T-helper 1 cell treated with Interleukin-12 subunit alpha and Interleukin-12 subunit beta and Interleukin-4 antibody, amounts not matched to agents 30 μg/mL and 1 μg/mL, for 36 hours (primary cell): Measurements from ENCODE around the gene ERVFRD-1.

Source experiments
- H3K27ac Mint-ChIP-seq: one replicate; pipeline ENCODE4 v1.8.0; 2021; ENCODE audit warnings: mild to moderate bottlenecking, mixed read lengths
- H3K27me3 Mint-ChIP-seq: one replicate; pipeline ENCODE4 v1.8.0; 2021; ENCODE audit warnings: low read depth, mixed read lengths
- H3K36me3 Mint-ChIP-seq: one replicate; pipeline ENCODE4 v1.8.0; 2021; ENCODE audit warnings: low read depth, mixed read lengths
- H3K4me1 Mint-ChIP-seq: one replicate; pipeline ENCODE4 v1.8.0; 2021; ENCODE audit warnings: low read depth, mixed read lengths
- H3K4me3 Mint-ChIP-seq: one replicate; pipeline ENCODE4 v1.8.0; 2021; ENCODE audit warnings: mild to moderate bottlenecking, moderate library complexity, mixed read lengths
- H3K9me3 Mint-ChIP-seq: one replicate; pipeline ENCODE4 v1.8.0; 2021; ENCODE audit warnings: mixed read lengths

ERVFRD-1 gene, protein sequence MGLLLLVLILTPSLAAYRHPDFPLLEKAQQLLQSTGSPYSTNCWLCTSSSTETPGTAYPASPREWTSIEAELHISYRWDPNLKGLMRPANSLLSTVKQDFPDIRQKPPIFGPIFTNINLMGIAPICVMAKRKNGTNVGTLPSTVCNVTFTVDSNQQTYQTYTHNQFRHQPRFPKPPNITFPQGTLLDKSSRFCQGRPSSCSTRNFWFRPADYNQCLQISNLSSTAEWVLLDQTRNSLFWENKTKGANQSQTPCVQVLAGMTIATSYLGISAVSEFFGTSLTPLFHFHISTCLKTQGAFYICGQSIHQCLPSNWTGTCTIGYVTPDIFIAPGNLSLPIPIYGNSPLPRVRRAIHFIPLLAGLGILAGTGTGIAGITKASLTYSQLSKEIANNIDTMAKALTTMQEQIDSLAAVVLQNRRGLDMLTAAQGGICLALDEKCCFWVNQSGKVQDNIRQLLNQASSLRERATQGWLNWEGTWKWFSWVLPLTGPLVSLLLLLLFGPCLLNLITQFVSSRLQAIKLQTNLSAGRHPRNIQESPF

DNA sequence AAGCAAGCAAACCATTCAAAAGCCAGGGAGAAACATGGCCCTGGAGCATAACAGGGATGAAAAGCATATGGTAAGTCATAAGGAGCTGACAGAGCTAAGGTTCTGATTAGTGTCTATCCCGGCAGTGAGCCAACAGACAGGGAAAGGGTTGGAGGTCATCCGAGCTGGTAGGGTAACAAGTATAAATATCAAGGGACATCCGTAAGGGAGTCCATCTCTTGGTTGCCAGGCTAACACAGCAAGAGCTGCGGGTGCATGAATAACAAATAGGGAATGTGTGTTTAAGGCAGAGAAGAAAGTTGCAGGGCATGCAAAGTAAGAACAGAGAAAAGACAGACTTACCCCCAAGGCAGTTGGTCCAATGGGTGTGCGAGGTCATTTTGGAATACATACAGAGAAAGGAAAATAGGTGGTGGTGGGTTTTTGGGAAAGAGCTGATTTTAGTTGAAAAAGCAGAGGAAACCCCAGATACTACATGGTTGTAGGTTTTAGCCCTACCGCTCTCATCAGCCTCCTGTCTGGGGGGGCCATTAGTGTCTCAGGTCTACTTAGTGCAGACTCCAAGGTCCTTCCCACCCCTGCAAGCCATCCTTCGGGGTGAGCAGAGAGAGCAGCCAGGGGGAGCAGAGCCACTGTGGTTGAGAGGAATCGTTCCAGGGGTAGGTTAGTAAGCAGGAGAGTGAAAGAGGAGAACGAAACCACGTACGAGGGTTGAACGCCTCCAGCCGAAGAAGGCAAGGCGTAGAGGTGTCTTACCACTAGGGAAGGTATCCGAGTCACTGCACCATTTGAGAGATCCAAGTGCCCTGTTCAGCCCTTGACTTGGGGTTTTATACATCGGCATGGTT is at the start of gene ERVFRD-1:
ERVFRD-1 (minus strand) TSS at position 805 of the 848 bp plus-strand sequence. CDS start 6,415 bp downstream, outside the sequence.
- H3K9me3 Mint-ChIP-seq, result no peaks in the 10 kb centered on the region
- peaks cover 4% of the 10 kb centered on the region for H3K36me3 Mint-ChIP-seq
- no peaks in the 10 kb centered on the region for H3K27me3 Mint-ChIP-seq
- peaks cover 20% of the 10 kb centered on the region for H3K4me1 Mint-ChIP-seq
- peak within 1 kb of the TSS; percentile 58 for H3K4me3 Mint-ChIP-seq
- peak within 1 kb of the TSS; percentile 12 for H3K27ac Mint-ChIP-seq

DNA sequence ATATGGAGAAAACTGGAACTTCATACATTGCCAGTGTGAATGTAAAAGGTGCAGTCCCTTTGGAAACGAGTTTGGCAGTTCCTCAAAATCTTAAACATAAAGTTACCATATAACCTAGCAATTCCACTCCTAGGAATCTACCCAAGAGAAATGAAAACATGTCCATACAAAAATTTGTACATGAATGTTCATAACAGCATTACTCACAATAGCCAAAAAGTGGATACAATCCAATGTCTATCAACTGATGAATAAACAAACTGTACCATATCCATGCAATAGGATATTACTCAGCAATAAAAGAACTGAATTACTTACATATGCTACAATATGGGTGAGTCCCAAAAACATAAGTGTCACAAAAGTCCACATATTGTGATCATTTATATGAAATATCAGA is 48.7 kb upstream of the ERVFRD-1 start:
- Mint-ChIP-seq H3K36me3 (no peaks in the 10 kb centered on the region), H3K4me1 (peaks cover 18% of the 10 kb centered on the region), H3K27ac (no peak overlapping the region), H3K4me3 (no peak overlapping the region), H3K27me3 (peaks cover 17% of the 10 kb centered on the region), H3K9me3 (no peaks in the 10 kb centered on the region)

DNA sequence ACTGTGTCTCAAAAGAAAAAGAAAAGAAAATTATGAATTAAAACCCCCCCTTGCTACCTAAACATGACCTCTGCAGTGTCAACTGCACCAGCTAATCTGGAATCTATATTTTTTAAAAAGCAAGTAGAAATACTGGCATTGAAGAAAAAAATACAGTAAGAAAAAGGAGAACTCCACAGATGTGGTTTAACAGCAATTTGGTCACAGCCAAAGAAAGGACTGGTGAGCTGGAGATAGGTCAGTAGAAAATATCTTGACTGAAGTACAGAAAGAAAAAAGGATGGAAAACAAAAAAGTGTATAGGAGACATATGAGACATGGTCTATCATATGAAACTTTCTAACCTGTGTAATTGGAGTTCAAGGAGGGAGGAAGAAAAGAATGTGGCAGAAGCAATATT is 44.1 kb upstream of the ERVFRD-1 start:
- Mint-ChIP-seq H3K27me3 (peaks cover 26% of the 10 kb centered on the region), H3K9me3 (no peaks in the 10 kb centered on the region), H3K4me3 (no peak overlapping the region), H3K27ac (no peak overlapping the region), H3K4me1 (peaks cover 10% of the 10 kb centered on the region), H3K36me3 (no peaks in the 10 kb centered on the region)

DNA sequence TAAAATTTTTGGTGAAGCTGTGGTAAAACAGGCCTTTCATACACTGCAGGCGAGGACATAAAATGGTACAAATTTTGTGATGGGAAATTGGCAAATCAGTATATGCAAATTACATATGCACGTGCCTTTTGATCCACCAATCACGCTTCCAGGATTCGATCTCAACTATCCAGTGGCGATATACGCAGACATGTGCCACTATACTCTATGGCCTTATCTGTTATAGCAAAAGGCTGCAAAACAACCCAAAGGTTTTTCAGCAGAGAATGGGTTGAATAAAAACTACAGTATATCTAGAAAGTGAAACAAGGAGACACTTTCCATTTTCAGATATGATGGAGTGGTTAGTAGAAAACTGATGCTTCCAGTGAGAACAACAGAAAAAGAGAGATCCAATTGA is 41.9 kb upstream of the ERVFRD-1 start:
- Mint-ChIP-seq H3K36me3 (no peaks in the 10 kb centered on the region), H3K27me3 (peaks cover 26% of the 10 kb centered on the region), H3K4me3 (peak overlapping the region; percentile 85), H3K4me1 (peaks cover 10% of the 10 kb centered on the region), H3K27ac (no peak overlapping the region), H3K9me3 (no peaks in the 10 kb centered on the region)

DNA sequence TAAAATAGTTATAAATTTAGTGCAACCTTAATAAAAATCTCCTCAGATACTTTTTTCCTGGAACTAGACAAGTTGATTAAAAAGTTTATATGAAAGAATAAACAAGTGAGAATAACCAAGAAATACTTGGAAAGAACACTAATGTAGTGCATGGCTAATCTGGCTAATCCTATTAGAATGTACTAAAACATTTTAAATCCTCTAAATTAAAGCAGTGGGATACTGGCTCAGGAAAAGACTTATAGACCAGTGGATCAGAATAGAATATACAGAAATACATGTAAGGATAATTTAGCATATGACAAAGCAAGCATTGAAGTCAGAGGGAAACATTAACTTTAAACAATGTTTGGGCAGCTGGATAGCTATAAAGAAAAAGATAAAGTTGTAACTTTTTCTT is 41.1 kb upstream of the ERVFRD-1 start:
- peaks cover 10% of the 10 kb centered on the region for H3K4me1 Mint-ChIP-seq
- peaks cover 26% of the 10 kb centered on the region for H3K27me3 Mint-ChIP-seq
- H3K9me3 Mint-ChIP-seq, result no peaks in the 10 kb centered on the region
- no peaks in the 10 kb centered on the region for H3K36me3 Mint-ChIP-seq
- no peak overlapping the region for H3K27ac Mint-ChIP-seq
- H3K4me3 Mint-ChIP-seq, result no peak overlapping the region

DNA sequence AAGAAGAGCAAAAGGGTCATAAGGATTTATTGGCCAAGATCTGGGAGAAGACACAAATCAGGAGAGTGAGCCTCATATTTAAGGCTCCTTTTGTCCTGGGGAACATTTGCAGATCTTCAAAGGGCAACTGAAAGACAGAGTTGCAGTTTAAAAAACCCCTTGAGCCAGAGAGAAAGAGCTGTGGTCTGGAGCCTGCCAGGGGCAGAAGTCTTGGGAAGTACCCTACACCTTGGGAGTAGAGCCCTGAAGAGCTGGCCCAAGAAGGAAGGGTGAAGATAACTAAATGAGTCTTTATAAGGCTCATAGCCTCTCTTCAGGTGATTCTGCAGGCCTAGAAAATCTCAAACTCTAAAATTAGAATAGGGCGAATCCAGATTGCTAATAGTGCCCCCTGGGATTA is 40.0 kb upstream of the ERVFRD-1 start:
- no peak overlapping the region for H3K27ac Mint-ChIP-seq
- H3K4me3 Mint-ChIP-seq, result no peak overlapping the region
- H3K4me1 Mint-ChIP-seq, result peaks cover 10% of the 10 kb centered on the region
- no peaks in the 10 kb centered on the region for H3K9me3 Mint-ChIP-seq
- peaks cover 20% of the 10 kb centered on the region for H3K27me3 Mint-ChIP-seq
- H3K36me3 Mint-ChIP-seq, result no peaks in the 10 kb centered on the region

DNA sequence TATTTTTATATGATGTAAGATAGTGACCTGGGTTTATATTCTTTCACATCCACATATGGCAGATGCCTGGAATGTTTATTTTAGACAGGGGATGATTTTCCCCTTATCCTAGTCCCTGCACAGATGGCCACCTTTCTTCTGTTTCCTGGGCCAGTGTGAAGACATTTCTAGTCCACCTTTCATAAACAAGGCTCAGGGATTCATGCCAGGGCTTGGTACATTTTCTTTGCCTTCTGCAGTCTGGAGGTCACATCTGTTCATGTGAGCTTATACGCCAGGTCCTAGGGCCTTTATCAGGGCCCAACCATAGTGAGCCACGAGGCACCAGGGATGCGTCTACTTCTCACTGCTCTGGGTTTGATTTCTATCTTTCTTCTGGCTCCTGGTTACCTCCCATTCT is 38.0 kb upstream of the ERVFRD-1 start:
- Mint-ChIP-seq H3K36me3 (no peaks in the 10 kb centered on the region), H3K4me3 (no peak overlapping the region), H3K27me3 (peaks cover 4% of the 10 kb centered on the region), H3K4me1 (peaks cover 7% of the 10 kb centered on the region), H3K9me3 (no peaks in the 10 kb centered on the region), H3K27ac (no peak overlapping the region)

DNA sequence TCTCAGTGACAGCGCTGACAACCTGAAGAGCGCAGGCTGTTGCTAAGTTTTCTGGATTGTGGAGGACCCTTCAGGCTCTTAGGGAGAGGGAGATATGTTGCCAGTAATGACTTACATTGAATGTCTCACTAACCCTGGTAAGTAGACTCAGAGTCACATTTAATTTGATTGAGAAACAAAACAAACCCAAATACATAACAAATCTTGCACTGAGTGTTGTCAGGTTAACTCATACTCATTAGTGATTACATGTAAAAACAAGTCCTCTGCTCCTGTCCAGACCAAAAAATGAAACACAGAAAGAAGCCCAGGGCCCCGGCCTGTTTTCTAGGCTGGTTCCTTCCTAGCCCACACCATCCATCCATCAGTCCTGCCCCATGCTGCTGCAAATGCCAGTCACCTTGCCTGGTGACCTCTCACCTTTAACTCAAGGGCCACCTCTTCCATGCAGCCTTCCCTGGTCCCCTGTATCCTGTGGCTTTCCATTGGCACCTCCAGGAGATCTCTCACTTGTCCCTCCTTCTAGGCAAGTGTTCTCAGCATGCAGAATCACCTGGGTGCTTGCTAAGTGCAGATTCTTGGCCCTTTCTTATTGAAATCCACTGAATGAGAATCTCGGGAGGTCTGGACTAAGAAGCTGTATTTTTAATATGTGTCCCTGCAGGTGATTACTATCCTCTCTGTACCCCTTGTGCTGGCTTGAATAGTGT is 34.7 kb upstream of the ERVFRD-1 start:
- Mint-ChIP-seq H3K27ac (no peak overlapping the region), H3K36me3 (no peaks in the 10 kb centered on the region), H3K9me3 (no peaks in the 10 kb centered on the region), H3K27me3 (no peaks in the 10 kb centered on the region), H3K4me1 (peaks cover 4% of the 10 kb centered on the region), H3K4me3 (no peak overlapping the region)

DNA sequence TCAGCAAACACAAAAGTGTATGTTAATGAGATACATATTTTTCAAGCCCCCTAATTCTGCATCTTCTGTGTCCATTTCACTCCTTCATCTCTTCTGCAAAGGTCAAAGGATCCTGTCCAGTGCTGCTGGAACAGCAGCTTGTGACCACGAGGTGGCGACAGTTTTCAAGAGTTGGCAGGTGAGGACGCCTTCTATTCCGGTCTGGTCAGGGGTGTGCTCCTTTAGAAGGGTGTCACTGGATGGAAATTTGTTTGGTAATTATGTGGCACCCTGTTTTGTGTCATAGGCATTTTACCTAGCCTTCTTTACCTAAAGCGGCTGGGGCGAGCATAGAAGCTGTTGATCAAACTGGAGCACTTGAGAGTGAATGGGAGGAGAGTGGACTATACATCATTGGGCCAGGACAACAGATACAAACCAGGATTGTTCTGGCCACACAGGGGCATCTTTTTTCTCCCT is 32.9 kb upstream of the ERVFRD-1 start:
- no peaks in the 10 kb centered on the region for H3K9me3 Mint-ChIP-seq
- no peak overlapping the region for H3K27ac Mint-ChIP-seq
- H3K4me1 Mint-ChIP-seq, result peaks cover 4% of the 10 kb centered on the region
- no peak overlapping the region for H3K4me3 Mint-ChIP-seq
- H3K27me3 Mint-ChIP-seq, result no peaks in the 10 kb centered on the region
- H3K36me3 Mint-ChIP-seq, result no peaks in the 10 kb centered on the region

DNA sequence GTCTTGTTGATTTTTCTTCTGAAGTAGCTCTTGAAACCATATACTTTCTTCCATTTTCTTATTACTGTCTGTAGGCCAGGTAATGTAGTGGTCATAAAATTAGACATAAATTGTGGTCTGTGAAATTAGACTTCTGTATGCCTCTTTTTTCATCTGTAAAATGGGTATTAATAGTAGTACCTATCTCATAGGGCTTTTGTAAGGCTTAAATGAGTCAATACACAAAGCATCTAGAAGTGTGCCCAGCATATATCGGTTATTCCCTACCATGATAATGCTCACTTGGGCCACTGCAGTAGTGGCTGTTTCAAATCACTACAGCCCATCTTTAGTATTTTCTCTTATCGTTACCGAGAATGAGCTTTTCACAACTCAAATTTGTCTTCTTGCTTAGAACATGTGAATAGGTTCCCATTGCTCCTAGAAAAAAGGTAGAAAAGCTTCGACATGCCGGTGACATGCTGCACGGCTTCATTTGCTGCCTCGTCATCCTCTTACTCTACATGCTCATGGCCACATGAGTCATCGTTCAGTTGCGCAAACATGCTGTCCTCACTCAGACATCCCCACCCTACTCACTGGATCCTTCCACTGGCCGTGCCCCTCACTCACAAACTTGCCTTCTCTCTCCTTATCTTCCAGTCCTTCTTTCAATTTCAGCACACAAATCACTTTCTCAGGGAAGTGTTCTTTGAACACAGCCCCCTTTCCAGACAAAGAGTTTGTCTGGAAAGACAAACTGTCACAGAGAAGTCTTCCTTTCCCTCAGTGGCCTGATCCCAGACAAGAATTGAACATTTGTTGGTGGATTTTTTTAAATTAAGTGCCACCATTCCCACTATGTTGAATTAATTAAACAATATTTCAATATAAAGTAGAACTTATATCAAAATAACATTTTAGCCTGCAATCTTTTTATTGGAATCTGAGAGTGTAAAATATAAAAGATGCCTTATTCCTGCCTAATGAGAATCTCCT is 32.2 kb upstream of the ERVFRD-1 start:
- H3K4me1 Mint-ChIP-seq, result peaks cover 5% of the 10 kb centered on the region
- no peak overlapping the region for H3K27ac Mint-ChIP-seq
- no peaks in the 10 kb centered on the region for H3K27me3 Mint-ChIP-seq
- no peaks in the 10 kb centered on the region for H3K9me3 Mint-ChIP-seq
- H3K36me3 Mint-ChIP-seq, result no peaks in the 10 kb centered on the region
- H3K4me3 Mint-ChIP-seq, result no peak overlapping the region

DNA sequence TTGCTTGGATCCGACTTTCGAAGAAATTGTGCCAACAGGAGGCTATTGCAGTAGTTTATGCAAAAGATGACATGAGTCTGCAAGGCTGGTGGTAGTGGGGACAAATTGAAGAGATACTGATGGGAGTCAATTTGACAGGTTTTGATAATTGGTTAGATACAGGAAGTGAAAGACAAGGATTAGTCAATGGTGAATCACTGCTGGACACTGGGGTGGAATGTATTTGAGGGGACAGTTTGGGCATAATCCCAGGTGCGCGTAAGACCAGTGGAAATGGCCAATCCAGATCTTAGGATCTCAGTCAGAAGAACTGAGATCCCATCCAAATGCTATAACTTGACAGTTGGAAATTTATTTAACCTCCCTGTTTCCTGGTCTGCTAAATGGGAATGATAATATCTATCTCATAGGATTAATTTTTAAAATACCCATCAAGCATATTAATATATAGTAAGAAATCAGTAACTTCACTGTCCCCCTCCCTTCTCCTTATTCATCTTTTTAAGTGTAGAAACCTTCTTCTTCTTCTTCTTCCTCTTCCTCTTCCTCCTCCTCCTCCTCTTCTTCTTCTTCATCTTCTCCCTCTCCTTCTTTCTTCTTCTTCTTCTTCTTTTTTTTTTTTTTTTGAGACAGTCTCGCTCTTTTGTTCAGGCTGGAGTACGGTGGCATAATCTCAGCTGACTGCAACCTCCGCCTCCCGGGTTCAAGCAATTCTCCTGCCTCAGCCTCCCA is 30.9 kb upstream of the ERVFRD-1 start:
- Mint-ChIP-seq H3K27ac (no peak overlapping the region), H3K4me1 (peaks cover 5% of the 10 kb centered on the region), H3K27me3 (no peaks in the 10 kb centered on the region), H3K36me3 (no peaks in the 10 kb centered on the region), H3K9me3 (no peaks in the 10 kb centered on the region), H3K4me3 (no peak overlapping the region)

DNA sequence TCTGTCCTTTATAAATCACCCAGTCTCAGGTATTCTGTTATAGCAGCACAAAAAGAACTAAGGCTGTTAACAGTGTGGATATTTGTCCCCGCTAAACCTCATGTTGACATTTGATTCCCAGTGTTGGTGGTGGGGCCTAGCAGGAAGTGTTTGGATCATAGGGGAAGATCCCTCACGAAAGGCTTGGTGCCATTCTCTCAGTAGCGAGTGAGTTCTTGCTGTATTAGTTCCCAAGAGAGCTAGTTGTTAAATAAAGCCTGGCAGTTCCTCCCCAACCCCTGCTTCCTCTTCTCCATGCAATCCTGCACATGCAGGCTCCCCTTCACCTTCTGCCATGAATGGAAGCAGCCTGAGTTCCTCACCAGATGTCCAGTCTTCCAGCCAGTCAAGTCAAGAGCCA is 29.8 kb upstream of the ERVFRD-1 start:
- H3K9me3 Mint-ChIP-seq, result no peaks in the 10 kb centered on the region
- H3K4me1 Mint-ChIP-seq, result peaks cover 5% of the 10 kb centered on the region
- H3K27ac Mint-ChIP-seq, result no peak overlapping the region
- H3K4me3 Mint-ChIP-seq, result no peak overlapping the region
- H3K36me3 Mint-ChIP-seq, result no peaks in the 10 kb centered on the region
- no peaks in the 10 kb centered on the region for H3K27me3 Mint-ChIP-seq

DNA sequence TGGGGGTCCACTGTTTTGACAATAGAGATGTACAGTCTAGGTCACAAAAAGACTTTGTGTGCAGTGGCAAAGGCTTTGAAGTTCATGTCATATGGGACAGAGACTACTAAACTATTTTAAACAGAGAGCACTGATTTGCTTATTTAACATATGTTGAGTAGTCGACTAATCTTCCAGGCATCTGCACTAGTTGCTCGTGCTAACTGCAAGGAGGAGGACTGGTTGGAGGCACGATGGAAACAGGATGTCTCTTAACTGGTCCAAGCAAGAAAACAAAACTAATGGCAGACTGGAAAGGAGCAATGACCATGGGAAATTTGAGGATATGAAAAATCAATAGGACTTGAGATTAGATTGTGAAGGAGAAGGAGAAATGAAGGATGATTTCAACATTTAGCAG is 28.5 kb upstream of the ERVFRD-1 start:
- H3K27me3 Mint-ChIP-seq, result no peaks in the 10 kb centered on the region
- H3K9me3 Mint-ChIP-seq, result no peaks in the 10 kb centered on the region
- no peak overlapping the region for H3K27ac Mint-ChIP-seq
- no peaks in the 10 kb centered on the region for H3K36me3 Mint-ChIP-seq
- peaks cover 5% of the 10 kb centered on the region for H3K4me1 Mint-ChIP-seq
- no peak overlapping the region for H3K4me3 Mint-ChIP-seq
